Right lobe of liver (tissue), 6 donors: ENCODE data around the gene NFIA. TPM values are rescaled to one million over a fixed set of nuclear protein-coding genes. Genes with fewer than 3 reads are reported as not detected.

ENCODE experiments used
- ATAC-seq, 4 donors: fragments of 200-7000 bp; cut with Tn5 transposase; one replicate each; pipeline ENCODE4 v1.9.1; 2020; ENCODE audit warnings: mild to moderate bottlenecking in 4 of 4, moderate library complexity in 4 of 4
- DNase-seq, 3 donors: peaks; one replicate each; pipeline ENCODE4 v3.0.0-alpha.2; 2020
- H3K27ac ChIP-seq, 3 donors: fragments of 200-600 bp; one replicate each; pipeline ENCODE4 v1.8.0; 2022
- H3K27me3 ChIP-seq, 2 donors: fragments of 200-600 bp; one replicate each; pipeline ENCODE4 v1.8.0; 2022
- H3K36me3 ChIP-seq, 4 donors: fragments of 200-600 bp; sonication (generic) in 1 of 4; one replicate each; pipeline versions ENCODE4 v1.5.1 to v1.8.0; 2017 to 2022; ENCODE audit warnings: control low read depth in 1 of 4
- H3K4me1 ChIP-seq, 4 donors: fragments of 200-600 bp; sonication (generic) in 1 of 4; one replicate each; pipeline versions ENCODE4 v1.5.1 to v1.8.0; 2017 to 2022; ENCODE audit warnings: control low read depth in 1 of 4
- H3K4me3 ChIP-seq, 3 donors: fragments of 200-600 bp; one replicate each; pipeline ENCODE4 v1.8.0; 2022
- H3K9me3 ChIP-seq, 4 donors: fragments of 200-600 bp; sonication (generic) in 1 of 4; one replicate each; pipeline versions ENCODE4 v1.5.1 to v1.8.0; 2017 to 2022; ENCODE audit warnings: control low read depth in 1 of 4
- POLR2A ChIP-seq: fragments of 450-650 bp; IDR thresholded peaks from one replicate; pipeline ENCODE4 v1.6.1; 2017; ENCODE audit warnings: antibody characterized with exemption, mild to moderate bottlenecking
- WGBS: methylation state at CpG from one replicate; pipeline ENCODE4 v1.1.6; 2018; ENCODE audit warnings: low coverage, low lambda C conversion rate; ENCODE audit not compliant: insufficient coverage; ENCODE audit errors: missing lambda C conversion rate; 5-methylcytosine and 5-hydroxymethylcytosine counted together
- intact Hi-C, 2 donors: fragments of 100-400 bp; cut with DNase I; formaldehyde crosslinking; loops; one replicate each; pipeline versions ENCODE4 v1.11.2 to v1.14.1; 2022
- total RNA-seq, 6 experiments: library from RNA; depleted of rRNA in 2 of 6; stranded (reverse); fragments of >200 nt in 2 of 6; fragmentation: NEBNext Ultra II Directional in 3 of 6; extraction: Animal tissue kit (Norgen Biotek cat#: 25700) in 3 of 6; gene quantifications; one replicate each; pipeline versions ENCODE4 v1.1.0 to v1.2.4, GENCODE V29; 2016 to 2023
- TF ChIP-seq, protein P1 (sequence below), 4 donors: fragments of 200-600 bp in 3 of 4; fragments of 450-650 bp in 1 of 4; IDR thresholded peaks; one replicate each; pipeline versions ENCODE4 v1.5.1 to v1.8.0; 2016 to 2022; ENCODE audit warnings: antibody characterized with exemption in 4 of 4, mild to moderate bottlenecking in 2 of 4
- donor health status: DM: no; HTN: yes; CAD: no.
- donor health status: DM: no; HTN: no; CAD: no.
- donor health status: DM: no; HTN: no; CAD: no.
- donor health status: DM: no; HTN: yes; CAD: no.
- donor health status: DM: no; HTN: yes; CAD: no.

Gene NFIA
- total RNA-seq, 6 experiments from 2014 or later: 36.7 to 97.2 (median 57.9) TPM

DNA sequence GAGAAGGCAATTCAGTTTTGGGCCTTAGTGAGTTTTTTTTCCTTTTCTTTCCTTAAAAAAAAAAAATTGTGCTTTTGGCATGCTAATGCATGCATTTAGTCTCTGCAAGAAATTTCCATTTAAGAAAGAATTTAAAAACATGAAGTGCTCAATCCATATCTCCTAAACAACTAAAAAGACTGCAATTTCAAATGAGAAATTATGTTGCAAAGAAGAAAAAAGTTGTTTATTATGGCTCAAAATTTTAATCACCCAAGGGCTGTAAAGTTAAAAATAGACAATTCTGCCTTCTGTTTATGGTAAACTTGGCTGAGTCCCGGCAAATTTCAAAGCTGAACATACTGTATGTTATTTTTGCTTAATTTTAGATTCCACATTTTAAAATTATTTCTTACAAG is 59.7 kb downstream of the NFIA start:
- H3K4me3 ChIP-seq: no peak overlapping the region
- no peak for DNase-seq
- H3K27me3 ChIP-seq: no peaks in the 10 kb centered on the region
- H3K27ac ChIP-seq: peak overlapping the region in 2 of 3 donors; percentile 41 to 52
- peaks cover 5 to 48% (median 18%) of the 10 kb centered on the region in 4 donors for H3K4me1 ChIP-seq
- TF ChIP-seq POLR2A: no peak
- TF ChIP-seq, protein P1, sequence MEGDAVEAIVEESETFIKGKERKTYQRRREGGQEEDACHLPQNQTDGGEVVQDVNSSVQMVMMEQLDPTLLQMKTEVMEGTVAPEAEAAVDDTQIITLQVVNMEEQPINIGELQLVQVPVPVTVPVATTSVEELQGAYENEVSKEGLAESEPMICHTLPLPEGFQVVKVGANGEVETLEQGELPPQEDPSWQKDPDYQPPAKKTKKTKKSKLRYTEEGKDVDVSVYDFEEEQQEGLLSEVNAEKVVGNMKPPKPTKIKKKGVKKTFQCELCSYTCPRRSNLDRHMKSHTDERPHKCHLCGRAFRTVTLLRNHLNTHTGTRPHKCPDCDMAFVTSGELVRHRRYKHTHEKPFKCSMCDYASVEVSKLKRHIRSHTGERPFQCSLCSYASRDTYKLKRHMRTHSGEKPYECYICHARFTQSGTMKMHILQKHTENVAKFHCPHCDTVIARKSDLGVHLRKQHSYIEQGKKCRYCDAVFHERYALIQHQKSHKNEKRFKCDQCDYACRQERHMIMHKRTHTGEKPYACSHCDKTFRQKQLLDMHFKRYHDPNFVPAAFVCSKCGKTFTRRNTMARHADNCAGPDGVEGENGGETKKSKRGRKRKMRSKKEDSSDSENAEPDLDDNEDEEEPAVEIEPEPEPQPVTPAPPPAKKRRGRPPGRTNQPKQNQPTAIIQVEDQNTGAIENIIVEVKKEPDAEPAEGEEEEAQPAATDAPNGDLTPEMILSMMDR (IDR thresholded peaks at IDR 0.05): no peak
- ATAC-seq: no peak
- intact Hi-C loops: no loop called here
- H3K9me3 ChIP-seq: no peaks in the 10 kb centered on the region
- H3K36me3 ChIP-seq: no peaks in the 10 kb centered on the region
- 67% methylated on average over 1 of the region's 1 CpG for WGBS

DNA sequence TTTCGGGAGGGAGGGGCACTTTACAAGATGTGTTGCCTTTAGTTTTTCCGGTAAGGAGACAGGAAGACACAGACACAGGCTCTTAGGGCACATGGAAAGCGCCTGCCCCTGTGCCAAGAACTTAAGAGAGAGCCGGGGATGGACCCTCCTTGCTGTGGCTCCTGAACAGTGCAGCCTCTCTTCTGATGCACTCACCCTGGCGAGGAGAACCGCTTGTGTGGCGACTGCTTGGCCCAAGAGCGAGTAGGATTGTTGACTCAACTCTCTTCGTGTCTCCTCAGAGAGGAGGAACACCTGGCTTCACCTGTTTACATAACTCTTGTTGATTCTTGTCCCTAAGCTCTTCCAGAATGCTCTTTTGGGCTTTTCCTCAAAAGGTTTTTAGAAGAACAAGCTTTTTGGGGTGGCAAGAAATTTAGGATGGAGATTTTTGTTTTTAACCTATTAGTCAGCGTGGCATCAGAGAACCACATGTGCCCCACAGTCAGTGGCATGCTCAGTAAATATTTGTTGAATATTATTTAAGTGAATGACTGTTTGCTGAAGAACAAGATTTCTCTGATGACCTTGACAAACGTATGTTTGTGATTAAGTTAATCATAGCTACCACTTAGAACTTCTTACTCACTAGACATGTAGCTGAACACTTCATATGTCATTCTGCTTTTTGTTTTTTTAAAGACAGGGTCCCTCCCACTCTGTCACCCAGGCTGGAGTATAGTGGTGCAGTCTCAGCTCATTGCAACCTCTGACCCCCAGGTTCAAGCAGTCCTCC is 60.6 kb downstream of the NFIA start:
- H3K4me1 ChIP-seq: peaks cover 5 to 56% (median 19%) of the 10 kb centered on the region in 4 donors
- peak overlapping the region in 1 of 3 donors; percentile 27 for H3K27ac ChIP-seq
- TF ChIP-seq, protein P1 (IDR thresholded peaks at IDR 0.05): no peak
- TF ChIP-seq POLR2A: no peak
- ATAC-seq (peak; percentile 32 to 64 (median 54)), DNase-seq (no peak)
- intact Hi-C loops: no loop called here
- WGBS: 62% methylated on average over 7 of the region's 11 CpGs
- H3K36me3 ChIP-seq: no peaks in the 10 kb centered on the region
- no peaks in the 10 kb centered on the region for H3K9me3 ChIP-seq
- no peak overlapping the region for H3K4me3 ChIP-seq
- H3K27me3 ChIP-seq: no peaks in the 10 kb centered on the region

DNA sequence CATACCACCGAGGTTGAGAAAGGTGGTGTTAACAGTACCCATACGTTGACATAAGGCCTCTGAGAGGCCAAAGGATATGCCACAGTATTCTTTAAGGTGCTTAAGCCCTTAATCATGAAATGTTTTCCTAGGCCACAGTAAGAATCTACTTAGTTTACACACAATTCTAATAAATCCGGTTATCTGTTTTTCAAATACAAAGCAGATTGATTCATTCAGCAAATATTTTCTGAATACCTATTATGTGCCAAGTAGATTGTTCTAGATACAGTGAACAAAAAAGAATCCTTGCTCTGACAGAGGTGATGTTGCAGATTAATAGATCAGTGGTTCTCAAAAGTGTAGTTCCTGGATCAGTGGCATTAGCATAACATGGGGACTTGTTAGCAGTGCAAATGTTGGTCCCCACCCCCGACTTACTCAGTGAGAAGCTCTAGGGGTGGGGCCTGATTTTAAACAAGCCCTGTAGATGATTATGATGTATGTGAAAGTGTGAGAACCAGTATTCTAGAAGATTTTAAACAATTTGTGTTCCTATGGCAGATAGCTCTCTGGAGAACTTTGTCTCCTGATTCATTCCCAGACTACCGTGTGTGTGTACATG is 61.6 kb downstream of the NFIA start:
- no peak overlapping the region for H3K27ac ChIP-seq
- H3K9me3 ChIP-seq: no peaks in the 10 kb centered on the region
- 66% methylated on average over 5 of the region's 5 CpGs for WGBS
- TF ChIP-seq, protein P1 (IDR thresholded peaks at IDR 0.05): no peak
- no peak for TF ChIP-seq POLR2A
- intact Hi-C loops: no loop called here
- peaks cover 5 to 57% (median 19%) of the 10 kb centered on the region in 4 donors for H3K4me1 ChIP-seq
- H3K4me3 ChIP-seq: no peak overlapping the region
- H3K36me3 ChIP-seq: no peaks in the 10 kb centered on the region
- H3K27me3 ChIP-seq: no peaks in the 10 kb centered on the region
- no peak for ATAC-seq
- DNase-seq: no peak

DNA sequence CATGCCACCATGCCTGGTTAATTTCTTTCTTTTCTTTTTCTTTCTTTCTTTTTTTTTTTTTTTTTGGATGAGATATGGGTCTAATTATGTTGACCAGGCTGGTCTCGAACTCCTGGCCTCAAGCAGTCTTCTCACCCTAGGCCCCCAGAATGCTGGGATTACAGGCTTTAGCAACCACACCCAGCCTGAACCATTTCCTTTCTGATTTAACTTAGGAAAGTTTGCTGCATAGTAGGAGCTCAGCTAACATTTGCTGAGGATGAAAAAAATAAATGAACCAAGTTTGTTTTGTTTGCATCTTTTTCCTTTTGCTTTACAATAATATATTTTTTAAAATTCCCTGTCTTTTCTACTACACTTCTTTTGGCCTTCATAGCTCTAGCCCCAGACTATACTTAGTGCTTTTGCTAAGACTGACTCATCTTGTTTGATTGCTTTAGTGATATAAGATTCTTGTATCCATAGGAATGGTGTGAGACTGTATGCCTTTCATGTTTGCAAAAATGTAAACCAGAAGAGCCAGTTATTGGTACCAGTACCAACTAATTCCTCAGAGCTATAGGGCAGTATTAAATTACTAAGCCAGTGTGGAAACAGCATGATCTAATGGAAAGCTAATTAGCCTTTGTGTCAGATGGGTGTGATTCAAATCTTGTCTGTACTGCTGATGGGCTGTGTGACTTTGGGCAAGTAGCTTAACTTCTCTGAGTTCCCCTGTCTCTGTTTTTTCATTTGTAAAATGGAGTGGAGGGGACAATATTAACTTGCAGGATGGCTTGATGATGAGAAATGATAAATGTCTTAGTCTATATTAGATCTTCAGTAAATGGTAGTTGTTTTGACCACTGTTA is 66.9 kb downstream of the NFIA start:
- no peak for ATAC-seq
- WGBS: 80% methylated on average over 1 of the region's 1 CpG
- Histone ChIP-seq H3K9me3 (no peaks in the 10 kb centered on the region), H3K4me3 (no peak overlapping the region), H3K27ac (no peak overlapping the region), H3K4me1 (peaks cover 0 to 29% (median 10%) of the 10 kb centered on the region in 4 donors), H3K27me3 (no peaks in the 10 kb centered on the region), H3K36me3 (no peaks in the 10 kb centered on the region)
- no peak for TF ChIP-seq POLR2A
- TF ChIP-seq, protein P1 (IDR thresholded peaks at IDR 0.05): no peak
- intact Hi-C loops: no loop called here
- no peak for DNase-seq
